ENCODE results near the gene HOXA10. TPM values are rescaled to one million over a fixed set of nuclear protein-coding genes. Genes with fewer than 3 reads are reported as not detected.

The HOXA10 gene
- total and polyA plus RNA-seq, 2 donors (not counting 1 experiment from before 2014, with no cell fraction given) = 0.17 to 1.00 TPM

GRCh38 chr7:27169658-27170425 is 4.3 kb downstream of the HOXA10 start:
- TF ChIP-seq EZH2 (IDR thresholded peaks at IDR 0.05; ENCODE audit: low read length, missing control alignments) = peak; percentile 81
- TF ChIP-seq CTCF (conservative IDR thresholded peaks at IDR 0.05 in 1 of 2, IDR thresholded peaks at IDR 0.05 in 1 of 2; ENCODE audit: low read depth in 1 of 2, low read length in 2 of 2) = no peak
- Histone ChIP-seq H3K27me3 (ENCODE audit: control insufficient read depth, insufficient read depth, low read length) (peaks cover 89% of the 10 kb centered on the region), H2AFZ (ENCODE audit: low read length) (no peak overlapping the region), H3K4me2 (ENCODE audit: extremely low read depth, insufficient read depth, low read length) (no peak overlapping the region), H3K4me3 (replicated peaks in 1 of 4; ENCODE audit: control extremely low read depth in 1 of 4, insufficient read depth in 1 of 4, low read depth in 3 of 4, low read length in 4 of 4) (no peak overlapping the region), H4K20me1 (ENCODE audit: control insufficient read depth, extremely low read depth, insufficient read depth, low read length) (no peaks in the 10 kb centered on the region), H3K9ac (ENCODE audit: insufficient read depth, low read length) (no peak overlapping the region), H3K9me3 (ENCODE audit: control insufficient read depth, insufficient read depth, low read depth, low read length) (no peaks in the 10 kb centered on the region), H3K36me3 (ENCODE audit: control insufficient read depth, insufficient read depth, low read length) (no peaks in the 10 kb centered on the region), H3K27ac (ENCODE audit: insufficient read depth, low read length) (no peak overlapping the region), H3K79me2 (ENCODE audit: control insufficient read depth, insufficient read depth, low read length) (no peaks in the 10 kb centered on the region), H3K4me1 (ENCODE audit: control insufficient read depth, extremely low read depth, insufficient read depth, low read length) (no peaks in the 10 kb centered on the region)
- DNase-seq (ENCODE audit: low read depth in 2 of 2) = no peak

DNA sequence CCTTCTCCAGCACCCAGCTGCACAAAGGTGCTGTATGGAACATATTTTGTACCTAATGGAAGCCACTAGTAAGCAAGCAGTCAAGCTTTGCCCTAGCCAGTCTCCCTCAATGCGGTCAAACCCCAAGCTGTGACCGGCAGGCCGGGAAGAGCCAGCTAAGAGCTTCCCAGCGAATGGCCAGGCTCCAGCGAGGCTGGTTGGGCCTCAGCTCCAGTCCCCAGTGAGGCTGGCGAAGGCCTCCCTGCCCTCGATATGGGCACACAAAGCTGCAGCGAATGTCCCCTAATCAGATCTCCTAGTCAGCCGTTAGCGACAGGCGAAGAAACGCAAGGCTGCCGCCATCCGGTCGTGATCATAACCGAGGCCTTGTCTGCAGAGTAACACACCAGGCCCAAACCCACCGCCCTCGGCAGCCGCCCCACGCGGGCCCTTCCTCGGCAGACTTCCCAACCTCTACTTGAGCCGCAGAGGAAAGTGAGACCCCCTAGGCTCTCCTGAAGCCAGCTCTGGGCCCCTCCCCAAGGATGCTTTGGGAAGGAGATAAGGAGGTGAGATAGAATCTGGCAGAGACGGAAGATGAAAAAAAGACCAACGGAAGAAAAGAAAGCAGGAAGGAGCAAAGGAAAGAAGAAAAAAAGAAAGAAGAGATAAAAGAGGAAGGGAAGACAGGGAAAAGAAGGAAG is 5.7 kb downstream of the HOXA10 start:
- H3K79me2 ChIP-seq (ENCODE audit: control insufficient read depth, insufficient read depth, low read length) = no peaks in the 10 kb centered on the region
- H3K4me3 ChIP-seq (replicated peaks in 1 of 4; ENCODE audit: control extremely low read depth in 1 of 4, insufficient read depth in 1 of 4, low read depth in 3 of 4, low read length in 4 of 4) = no peak overlapping the region
- H4K20me1 ChIP-seq (ENCODE audit: control insufficient read depth, extremely low read depth, insufficient read depth, low read length) = no peaks in the 10 kb centered on the region
- no peak for DNase-seq (ENCODE audit: low read depth in 2 of 2)
- H3K4me1 ChIP-seq (ENCODE audit: control insufficient read depth, extremely low read depth, insufficient read depth, low read length) = no peaks in the 10 kb centered on the region
- peaks cover 91% of the 10 kb centered on the region for H3K27me3 ChIP-seq (ENCODE audit: control insufficient read depth, insufficient read depth, low read length)
- H2AFZ ChIP-seq (ENCODE audit: low read length) = no peak overlapping the region
- H3K27ac ChIP-seq (ENCODE audit: insufficient read depth, low read length) = no peak overlapping the region
- no peak for TF ChIP-seq CTCF (conservative IDR thresholded peaks at IDR 0.05 in 1 of 2, IDR thresholded peaks at IDR 0.05 in 1 of 2; ENCODE audit: low read depth in 1 of 2, low read length in 2 of 2)
- no peak for TF ChIP-seq EZH2 (IDR thresholded peaks at IDR 0.05; ENCODE audit: low read length, missing control alignments)
- H3K9me3 ChIP-seq (ENCODE audit: control insufficient read depth, insufficient read depth, low read depth, low read length) = no peaks in the 10 kb centered on the region
- no peaks in the 10 kb centered on the region for H3K36me3 ChIP-seq (ENCODE audit: control insufficient read depth, insufficient read depth, low read length)
- no peak overlapping the region for H3K9ac ChIP-seq (ENCODE audit: insufficient read depth, low read length)
- H3K4me2 ChIP-seq (ENCODE audit: extremely low read depth, insufficient read depth, low read length) = no peak overlapping the region

- no peak overlapping the region for H3K4me3 ChIP-seq (replicated peaks in 1 of 4; ENCODE audit: control extremely low read depth in 1 of 4, insufficient read depth in 1 of 4, low read depth in 3 of 4, low read length in 4 of 4)
- H3K27ac ChIP-seq (ENCODE audit: insufficient read depth, low read length) = no peak overlapping the region
Measured at GRCh38 chr7:27167916-27168264, 6.2 kb downstream of the HOXA10 start.

More at GRCh38 chr7:27167916-27168264, 6.2 kb downstream of the HOXA10 start:
- H3K27me3 ChIP-seq (ENCODE audit: control insufficient read depth, insufficient read depth, low read length) = peaks cover 87% of the 10 kb centered on the region
- no peak overlapping the region for H3K4me2 ChIP-seq (ENCODE audit: extremely low read depth, insufficient read depth, low read length)
- no peaks in the 10 kb centered on the region for H3K79me2 ChIP-seq (ENCODE audit: control insufficient read depth, insufficient read depth, low read length)
- H4K20me1 ChIP-seq (ENCODE audit: control insufficient read depth, extremely low read depth, insufficient read depth, low read length) = no peaks in the 10 kb centered on the region
- DNase-seq (ENCODE audit: low read depth in 2 of 2) = no peak
- H2AFZ ChIP-seq (ENCODE audit: low read length) = no peak overlapping the region
- no peaks in the 10 kb centered on the region for H3K36me3 ChIP-seq (ENCODE audit: control insufficient read depth, insufficient read depth, low read length)
- H3K4me1 ChIP-seq (ENCODE audit: control insufficient read depth, extremely low read depth, insufficient read depth, low read length) = no peaks in the 10 kb centered on the region
- no peak overlapping the region for H3K9ac ChIP-seq (ENCODE audit: insufficient read depth, low read length)
- no peak for TF ChIP-seq EZH2 (IDR thresholded peaks at IDR 0.05; ENCODE audit: low read length, missing control alignments)
- TF ChIP-seq CTCF (conservative IDR thresholded peaks at IDR 0.05 in 1 of 2, IDR thresholded peaks at IDR 0.05 in 1 of 2; ENCODE audit: low read depth in 1 of 2, low read length in 2 of 2) = no peak
- H3K9me3 ChIP-seq (ENCODE audit: control insufficient read depth, insufficient read depth, low read depth, low read length) = no peaks in the 10 kb centered on the region
